HG03575 (cell line): ENCODE data around the gene HRH3.

Experiments used
- ATAC-seq: cut with Tn5 transposase; IDR thresholded peaks from one replicate; pipeline ENCODE4 v1.9.1; 2021; ENCODE audit not compliant: unreplicated experiment, insufficient number of reproducible peaks, low FRiP score; ENCODE audit errors: extremely low read depth

Gene HRH3

DNA sequence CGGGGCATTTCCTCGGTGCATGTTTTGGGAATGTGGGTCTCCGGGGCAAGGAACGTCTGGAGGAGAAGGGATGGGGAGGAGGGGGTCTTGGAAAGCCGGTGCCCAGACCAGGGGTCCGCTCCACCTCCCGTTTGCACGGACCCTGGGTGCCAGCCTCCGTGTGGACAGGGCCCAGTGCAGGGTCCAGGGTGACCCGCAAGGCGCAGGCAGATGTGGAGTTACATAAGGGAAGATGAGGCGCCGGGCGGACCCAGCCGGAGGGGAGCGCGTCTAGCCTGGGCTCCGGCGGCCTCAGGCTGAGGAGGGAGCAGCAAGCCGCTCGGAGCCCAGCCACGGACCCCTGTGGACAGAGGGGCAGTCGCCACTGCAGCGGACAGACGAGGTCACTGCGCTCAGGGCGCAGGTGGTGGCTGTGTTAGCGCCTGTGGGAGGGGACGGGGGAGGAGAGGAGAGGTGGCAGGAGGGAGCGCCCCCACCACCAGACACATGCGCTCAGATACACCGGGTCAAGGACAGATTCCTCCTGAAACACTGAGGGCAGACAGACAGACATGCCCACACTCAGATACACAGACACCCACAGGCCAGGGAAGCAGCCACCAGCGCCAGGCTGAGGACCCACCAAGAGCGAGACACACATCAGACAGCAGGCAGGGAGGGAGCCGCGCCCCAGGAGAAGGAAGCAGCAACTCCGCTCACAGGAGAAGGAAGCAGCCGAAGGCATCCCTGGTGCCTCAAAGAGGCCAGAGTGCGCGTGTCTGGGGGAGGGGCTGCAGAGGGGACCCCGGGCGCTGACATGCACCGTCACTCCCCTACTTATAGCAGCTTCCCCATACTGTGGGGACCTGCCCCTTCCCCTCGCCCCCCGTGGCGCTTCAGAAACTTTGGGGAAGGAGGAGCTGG is 839 bp upstream of the HRH3 start:
- ATAC-seq, result no peak

DNA sequence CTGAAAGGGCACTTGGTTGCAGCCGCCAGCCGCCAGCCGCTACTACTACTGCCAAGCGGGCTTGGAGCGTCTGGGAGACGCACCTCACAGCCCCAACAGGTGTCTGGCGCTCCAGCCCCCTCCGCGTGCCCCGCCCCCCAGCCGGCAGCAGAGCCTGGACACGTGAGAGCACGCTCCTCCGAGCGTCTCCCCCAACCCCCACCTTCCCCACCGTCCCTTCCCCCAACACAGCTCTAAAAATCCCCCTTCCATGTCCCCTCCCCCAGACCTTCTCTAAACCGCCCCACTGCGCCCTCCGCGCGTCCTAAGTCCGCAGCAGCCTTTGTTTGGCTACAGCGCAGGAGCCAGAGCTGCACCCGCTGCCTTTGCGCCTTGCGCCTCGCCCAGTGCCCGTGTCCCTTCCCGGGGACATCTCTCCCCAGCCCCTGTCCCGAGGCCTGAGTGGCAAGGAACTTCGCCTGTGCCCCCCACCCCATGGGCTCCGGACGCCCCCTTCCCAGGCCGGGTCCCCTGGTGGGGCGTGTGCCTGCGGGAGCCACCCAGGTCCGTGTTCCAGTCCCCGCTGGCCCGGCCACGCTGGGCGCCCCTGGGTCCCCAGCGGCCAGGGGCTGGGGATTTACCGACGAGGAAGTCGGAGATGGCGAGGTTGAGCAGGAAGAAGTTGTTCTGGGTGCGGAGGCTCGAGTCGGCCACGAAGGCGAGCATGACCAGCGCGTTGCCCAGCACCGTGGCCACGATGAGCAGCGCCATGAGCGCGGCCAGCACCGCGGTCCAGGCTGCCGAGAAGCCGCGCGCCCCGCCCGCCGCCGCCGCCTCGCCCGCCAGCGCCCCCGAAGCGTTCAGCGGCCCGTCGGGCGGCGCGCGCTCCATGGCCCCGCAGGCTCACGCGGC is 732 bp downstream of the HRH3 start:
- no peak for ATAC-seq

DNA sequence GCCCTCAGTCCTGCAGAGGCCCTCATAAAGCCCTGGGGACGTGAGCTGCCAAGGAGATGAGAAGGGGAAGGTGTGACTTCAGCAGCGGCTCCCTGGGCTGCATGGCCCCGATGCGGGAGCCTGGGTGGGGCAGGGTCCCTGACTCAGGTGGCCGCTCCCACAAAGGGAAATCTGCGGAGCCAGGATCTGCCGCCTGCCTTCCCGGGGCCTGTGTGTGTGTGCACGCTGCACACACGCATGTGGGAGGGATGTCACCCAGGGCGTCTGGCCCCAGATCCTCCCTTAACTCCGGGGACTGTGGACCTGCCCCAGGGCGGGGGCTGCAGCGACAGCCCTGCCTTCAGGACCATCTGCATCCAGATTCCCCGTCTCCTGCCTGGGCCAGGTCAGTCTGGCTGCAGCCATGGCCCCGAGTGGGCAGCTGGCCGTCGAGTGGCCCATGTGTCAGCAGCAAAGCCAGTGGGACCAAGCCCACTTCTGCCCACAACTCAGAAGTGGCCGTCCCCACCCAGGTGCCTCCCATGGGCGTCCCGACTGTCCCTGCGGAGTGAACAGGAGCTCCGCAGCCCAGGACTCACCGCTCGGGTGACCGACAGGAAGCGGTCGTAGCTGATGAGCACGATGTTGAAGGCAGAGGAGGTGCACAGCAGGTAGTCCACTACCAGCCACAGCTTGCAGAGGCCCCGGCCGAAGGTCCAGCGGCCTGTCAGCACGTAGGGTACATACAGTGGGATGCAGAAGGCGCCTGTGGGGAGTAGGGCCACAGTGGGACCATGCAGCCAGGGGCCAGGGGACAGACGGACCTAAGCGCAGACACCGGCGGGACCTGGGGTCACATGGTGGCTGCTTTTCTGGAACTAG is 1.9 kb downstream of the HRH3 start:
- ATAC-seq, result no peak

DNA sequence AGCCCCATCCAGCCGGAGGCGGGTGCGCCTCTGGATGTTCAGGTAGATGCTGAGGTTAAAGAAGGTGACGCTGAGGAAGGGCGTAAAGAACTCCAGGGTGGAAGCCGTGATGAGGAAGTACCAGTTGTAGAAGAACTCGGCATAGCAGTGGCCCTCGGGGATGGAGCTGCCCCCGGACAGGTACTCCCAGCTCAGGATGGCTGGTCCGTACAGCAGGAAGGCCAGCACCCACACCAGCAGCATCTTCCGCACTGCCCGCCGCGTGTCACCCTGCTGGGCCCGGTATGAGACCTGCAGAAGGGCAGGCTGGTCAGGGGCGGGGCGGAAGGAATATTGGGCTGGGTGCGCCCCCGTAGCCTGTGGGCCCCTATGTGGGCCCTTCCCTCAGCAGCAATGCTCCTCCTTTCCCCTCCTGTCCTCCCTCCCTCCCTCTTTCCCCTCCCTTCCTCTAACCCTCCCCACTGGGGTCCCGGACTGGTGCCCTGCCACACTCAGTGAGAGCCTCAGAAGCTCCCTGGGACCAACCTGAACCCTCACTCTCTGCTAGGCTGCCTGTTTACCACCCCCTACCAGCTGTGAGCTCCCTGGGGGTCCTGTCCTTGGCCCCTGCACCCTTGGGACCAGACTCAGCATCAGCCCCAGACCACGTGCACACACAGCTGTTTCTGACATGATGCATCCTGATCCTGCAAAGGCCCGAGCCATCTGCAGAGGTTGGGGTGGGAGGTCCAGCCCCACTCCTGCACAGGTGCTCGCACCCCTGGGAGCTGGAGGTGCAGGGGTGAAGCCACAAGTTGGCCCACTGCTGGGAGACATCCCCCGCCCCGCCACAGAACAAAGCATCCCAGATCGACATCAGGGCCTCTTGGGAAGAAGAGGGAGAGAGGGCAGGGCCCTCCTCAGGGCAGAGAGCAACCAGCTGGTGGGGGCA is 3.2 kb downstream of the HRH3 start:
- no peak for ATAC-seq

DNA sequence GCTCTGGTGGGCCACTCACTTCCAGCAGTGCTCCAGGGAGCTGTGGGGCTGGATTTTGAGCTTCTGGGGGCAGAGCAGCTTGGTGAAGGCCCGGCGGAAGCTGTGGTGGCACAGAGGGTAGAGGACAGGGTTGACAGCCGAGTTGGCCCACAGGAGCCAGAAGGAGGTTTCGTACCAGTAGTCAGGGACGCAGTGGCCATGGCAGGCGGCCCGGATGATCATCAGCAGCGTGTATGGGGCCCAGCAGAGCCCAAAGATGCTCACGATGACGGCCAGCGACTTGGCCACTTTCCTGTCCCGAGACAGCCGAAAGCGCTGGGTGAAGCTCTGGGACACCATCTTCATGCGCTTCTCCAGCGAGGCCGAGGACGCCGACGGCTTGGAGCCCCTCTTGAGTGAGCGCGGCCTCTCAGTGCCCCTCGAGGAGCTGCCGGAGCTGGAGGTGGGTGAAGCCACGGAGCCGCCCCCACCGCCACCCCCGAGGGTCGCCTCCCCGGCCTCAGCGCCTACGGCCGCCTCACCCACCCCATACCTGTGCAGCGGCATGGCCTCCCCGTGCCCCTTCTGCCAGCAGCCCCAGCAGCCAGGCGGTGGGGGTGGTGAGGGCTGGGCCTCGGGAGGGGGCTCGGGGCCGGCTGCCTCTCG is 4.0 kb downstream of the HRH3 start:
- no peak for ATAC-seq

GRCh38 chr20:62215020-62215990 is 4.8 kb downstream of the HRH3 start:
- no peak for ATAC-seq

DNA sequence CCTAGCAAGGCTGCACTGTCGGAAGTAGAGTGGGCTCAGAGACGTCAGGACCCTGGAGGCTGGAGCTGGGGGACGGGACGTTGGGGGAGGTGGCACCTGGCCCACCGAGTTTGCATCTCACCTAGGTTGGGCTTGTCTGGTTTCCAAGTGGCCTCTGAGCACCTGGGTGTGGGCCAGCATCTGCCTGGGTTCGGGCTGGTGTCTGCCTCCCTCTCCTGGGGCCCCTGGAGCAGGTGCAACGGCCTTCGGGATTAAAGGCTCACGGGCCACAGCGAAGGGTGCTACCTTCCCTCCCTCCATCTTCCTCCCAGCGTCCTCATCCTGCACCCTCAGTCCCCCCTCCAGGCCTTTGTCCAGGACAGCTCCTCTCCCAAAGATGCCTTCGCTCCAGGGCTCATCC is 6.0 kb downstream of the HRH3 start:
- ATAC-seq, result no peak

GRCh38 chr20:62212299-62212698 is 7.8 kb downstream of the HRH3 start:
- no peak for ATAC-seq

DNA sequence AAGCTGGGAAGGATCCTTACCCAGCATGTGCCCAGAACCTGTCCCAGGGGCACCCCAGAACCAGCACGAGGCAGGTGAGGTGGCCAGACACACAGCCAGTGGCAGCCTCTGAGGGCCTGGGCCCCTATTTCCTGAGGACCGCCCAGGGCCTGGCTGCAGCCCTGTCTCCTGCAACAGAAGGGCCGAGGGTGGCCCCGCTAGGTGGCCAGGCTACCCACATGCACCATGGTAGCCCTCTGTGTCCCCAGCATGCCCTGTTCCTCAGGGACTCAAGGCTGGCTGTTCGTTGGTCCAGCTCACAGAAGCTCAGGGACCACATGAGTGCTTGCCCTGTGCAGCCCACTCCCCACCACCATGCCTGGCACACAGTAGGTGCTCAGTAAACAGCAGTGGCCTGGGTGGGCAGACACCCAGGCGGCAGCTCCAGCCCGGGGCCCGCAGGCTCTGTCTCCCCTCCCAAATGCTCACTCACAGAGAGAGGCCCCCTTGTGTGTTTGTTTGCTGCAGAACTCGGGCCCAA is 8.2 kb downstream of the HRH3 start:
- ATAC-seq, result no peak

DNA sequence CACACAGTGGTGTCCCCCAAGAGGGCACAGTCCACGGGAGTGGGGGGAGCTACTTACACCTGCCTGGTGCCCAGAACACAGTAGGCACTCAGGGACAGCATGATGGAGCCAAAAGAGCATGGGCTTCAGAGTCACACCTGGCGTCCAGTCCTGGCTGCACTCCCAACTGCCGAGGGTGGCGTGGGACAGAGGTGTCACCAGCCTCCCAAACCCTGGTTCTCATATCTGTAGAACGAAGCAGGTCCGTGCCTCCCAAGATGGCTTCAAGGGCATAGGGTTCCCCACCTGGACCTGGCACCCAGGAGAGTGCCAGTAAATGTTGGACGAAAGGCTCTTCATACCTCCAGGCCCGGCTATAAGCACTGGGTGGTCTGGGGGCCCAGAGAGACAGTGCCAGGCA is 8.9 kb downstream of the HRH3 start:
- no peak for ATAC-seq

- ATAC-seq, result no peak
Observed at GRCh38 chr20:62210496-62210855, 9.6 kb downstream of the HRH3 start.

DNA sequence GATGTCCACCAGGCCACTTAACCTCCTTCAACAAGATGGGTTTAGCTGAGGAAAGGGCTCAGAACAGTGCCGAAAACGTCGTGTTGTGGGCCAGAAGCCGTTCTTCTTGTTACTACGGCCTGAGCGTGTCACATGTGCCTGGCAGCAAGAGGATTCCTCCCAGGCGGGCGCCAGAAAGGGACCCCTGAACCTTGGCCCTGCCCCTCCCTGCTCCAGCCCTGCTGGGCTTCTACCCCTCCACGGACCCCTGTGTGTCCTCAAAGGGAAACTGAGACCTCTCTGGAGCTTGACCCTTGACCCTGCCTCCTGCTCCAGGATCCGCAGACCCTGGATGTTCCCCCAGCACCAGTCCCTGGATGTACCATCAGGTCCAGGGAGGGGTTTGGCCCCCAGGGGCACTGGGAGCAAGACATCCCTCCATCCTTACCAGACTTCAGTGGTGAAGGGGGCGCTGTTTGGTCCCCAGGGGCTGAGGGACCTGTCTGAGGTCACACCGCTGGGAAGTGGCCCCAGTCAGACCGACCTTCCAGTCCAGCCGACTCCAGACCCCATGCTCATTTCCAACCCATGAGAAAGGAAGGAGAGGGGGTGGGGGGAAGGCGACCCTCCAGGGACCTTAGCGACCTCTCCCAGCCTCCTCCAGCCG is 10.1 kb downstream of the HRH3 start:
- no peak for ATAC-seq

GRCh38 chr20:62208795-62209755 is 11.0 kb downstream of the HRH3 start:
- ATAC-seq, result no peak

GRCh38 chr20:62208061-62208794 is 11.8 kb downstream of the HRH3 start:
- no peak for ATAC-seq
